GM12873 (cell line): Measurements from ENCODE around the gene MILR1.

ENCODE experiments used
- CTCF ChIP-seq: IDR thresholded peaks from 2 replicates; pipeline ENCODE4 v1.5.1; 2012; ENCODE audit warnings: low read depth, mild to moderate bottlenecking, moderate library complexity, low read length, control low read depth; ENCODE audit not compliant: insufficient read depth; ENCODE audit errors: missing control alignments

Gene MILR1

GRCh38 chr17:64431534-64431933 is 17.4 kb upstream of the MILR1 start:
- TF ChIP-seq CTCF, result no peak

GRCh38 chr17:64437944-64438525 is 10.9 kb upstream of the MILR1 start:
- no peak for TF ChIP-seq CTCF

GRCh38 chr17:64439956-64440355 is 9.0 kb upstream of the MILR1 start:
- no peak for TF ChIP-seq CTCF

- TF ChIP-seq CTCF, result no peak
Measured at GRCh38 chr17:64441772-64442540, 7.0 kb upstream of the MILR1 start.

GRCh38 chr17:64442541-64442971 is 6.4 kb upstream of the MILR1 start:
- no peak for TF ChIP-seq CTCF

DNA sequence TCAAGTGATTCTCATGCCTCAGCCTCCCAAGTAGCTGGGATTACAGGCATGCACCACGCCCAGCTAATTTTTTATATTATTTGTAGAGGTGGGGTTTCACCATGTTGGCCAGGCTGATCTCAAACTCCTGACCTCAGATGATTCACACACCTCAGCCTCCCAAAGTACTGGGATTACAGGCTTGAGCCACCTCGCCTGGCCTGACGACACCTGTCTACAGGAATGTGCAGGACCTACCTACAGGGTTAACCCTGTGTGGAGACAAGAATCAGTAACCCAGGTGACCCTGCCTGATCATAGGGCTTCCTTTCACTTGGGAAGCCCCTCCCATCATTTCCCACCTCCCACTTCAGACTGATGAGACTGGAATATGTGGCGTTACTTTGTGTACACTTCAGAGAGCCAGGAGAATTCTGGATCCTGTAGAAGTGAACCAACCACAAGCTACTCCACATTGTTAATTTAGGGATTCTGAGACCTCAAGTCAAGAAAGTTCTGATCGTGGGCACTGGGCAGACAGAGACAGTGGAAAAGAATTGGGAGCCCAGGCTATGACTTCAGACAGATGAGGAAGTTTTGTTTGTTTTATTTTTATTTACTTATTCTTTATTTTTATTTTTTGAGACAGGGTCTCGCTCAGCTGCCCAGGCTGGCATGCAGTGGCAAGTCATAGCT is 5.7 kb upstream of the MILR1 start:
- TF ChIP-seq CTCF, result no peak

GRCh38 chr17:64447526-64447925 is 1.4 kb upstream of the MILR1 start:
- no peak for TF ChIP-seq CTCF
